OCI-LY1 (cell line): Measurements from ENCODE around the gene RSPH1.

Source experiments
- H2AFZ ChIP-seq: fragments of 200-600 bp; sonication (generic), shearing (Covaris generic); 2 replicates; pipeline ENCODE4 v1.6.0; 2014; ENCODE audit warnings: antibody characterized with exemption, mild to moderate bottlenecking, low read length
- H3F3A ChIP-seq: fragments of 200-600 bp; sonication (generic), shearing (Covaris generic); 2 replicates; pipeline ENCODE4 v1.6.0; 2014; ENCODE audit warnings: mild to moderate bottlenecking, antibody characterized with exemption, low read length, moderate library complexity; ENCODE audit not compliant: insufficient read depth
- H3K27ac ChIP-seq: fragments of 200-600 bp; sonication (generic); 2 replicates; pipeline ENCODE4 v1.5.1; 2014; ENCODE audit warnings: low read length, mixed run types, mild to moderate bottlenecking, low read depth; ENCODE audit not compliant: poor library complexity, severe bottlenecking
- H3K27me3 ChIP-seq: fragments of 200-600 bp; sonication (generic); 2 replicates; pipeline ENCODE4 v1.6.0; 2014; ENCODE audit warnings: antibody characterized with exemption, mild to moderate bottlenecking, low read length, moderate library complexity; ENCODE audit not compliant: insufficient read depth
- H3K36me3 ChIP-seq: fragments of 200-600 bp; sonication (generic); 2 replicates; pipeline ENCODE4 v1.6.1; 2014; ENCODE audit warnings: mild to moderate bottlenecking, antibody characterized with exemption, low read length, moderate library complexity, mixed read lengths; ENCODE audit not compliant: insufficient read depth
- H3K4me1 ChIP-seq: fragments of 200-600 bp; sonication (generic); 2 replicates; pipeline ENCODE4 v1.5.1; 2014; ENCODE audit warnings: mild to moderate bottlenecking, low read length, moderate library complexity; ENCODE audit not compliant: insufficient read depth, severe bottlenecking
- H3K4me2 ChIP-seq: fragments of 200-600 bp; sonication (generic), shearing (Covaris generic); 2 replicates; pipeline ENCODE4 v1.6.1; 2014; ENCODE audit warnings: low read length
- H3K4me3 ChIP-seq: fragments of 200-600 bp; sonication (generic); 2 replicates; pipeline ENCODE4 v1.5.1; 2014; ENCODE audit warnings: low read length, low read depth, mild to moderate bottlenecking, mixed read lengths; ENCODE audit not compliant: poor library complexity, severe bottlenecking
- H3K79me2 ChIP-seq: fragments of 200-600 bp; shearing (Covaris generic); 2 replicates; pipeline ENCODE4 v1.6.1; 2016; ENCODE audit warnings: mixed run types, low read length, mixed read lengths; ENCODE audit not compliant: insufficient read depth
- H3K9ac ChIP-seq: fragments of 200-600 bp; sonication (generic), shearing (Covaris generic); 2 replicates; pipeline ENCODE4 v1.6.1; 2014; ENCODE audit warnings: mild to moderate bottlenecking, low read length, mixed read lengths
- H3K9me2 ChIP-seq: fragments of 200-600 bp; sonication (generic), shearing (Covaris generic); 2 replicates; pipeline ENCODE4 v1.6.1; 2014; ENCODE audit warnings: low read depth, mild to moderate bottlenecking, low read length, mixed read lengths
- H3K9me3 ChIP-seq: fragments of 200-600 bp; shearing (Covaris generic); 2 replicates; pipeline ENCODE4 v1.6.1; 2014; ENCODE audit warnings: low read length, mixed read lengths
- H4K20me1 ChIP-seq: fragments of 200-600 bp; sonication (generic), shearing (Covaris generic); 2 replicates; pipeline ENCODE4 v1.6.0; 2016; ENCODE audit warnings: mild to moderate bottlenecking, low read length; ENCODE audit not compliant: insufficient read depth
- CTCF ChIP-seq: fragments of 200-600 bp; sonication (generic), shearing (Covaris generic); IDR thresholded peaks from 2 replicates; pipeline ENCODE4 v1.5.1; 2017; ENCODE audit warnings: mild to moderate bottlenecking, antibody characterized with exemption, low read length, moderate library complexity, mixed read lengths
- EZH2 ChIP-seq: fragments of 200-600 bp; sonication (generic), shearing (Covaris generic); IDR thresholded peaks from 2 replicates; pipeline ENCODE4 v1.8.0; 2017; ENCODE audit warnings: borderline replicate concordance, mixed run types, mild to moderate bottlenecking, antibody characterized with exemption, low read length, moderate library complexity, mixed read lengths

Gene RSPH1

GRCh38 chr21:42544544-42544943, 48.5 kb upstream of the RSPH1 start:
- Histone ChIP-seq H3K27ac (no peak overlapping the region), H3K4me2 (no peak overlapping the region), H4K20me1 (no peaks in the 10 kb centered on the region), H3F3A (no peaks in the 10 kb centered on the region), H3K4me1 (peaks cover 11% of the 10 kb centered on the region), H3K9me2 (no peaks in the 10 kb centered on the region), H3K79me2 (no peaks in the 10 kb centered on the region), H2AFZ (no peak overlapping the region), H3K9ac (no peak overlapping the region), H3K27me3 (no peaks in the 10 kb centered on the region), H3K36me3 (peaks cover 43% of the 10 kb centered on the region), H3K9me3 (no peaks in the 10 kb centered on the region), H3K4me3 (no peak overlapping the region)
- no peak for TF ChIP-seq CTCF

GRCh38 chr21:42543106-42543847, 47.3 kb upstream of the RSPH1 start:
- Histone ChIP-seq H3K9me2 (no peaks in the 10 kb centered on the region), H3K9me3 (no peaks in the 10 kb centered on the region), H3K4me1 (peaks cover 19% of the 10 kb centered on the region), H3K4me2 (no peak overlapping the region), H3K4me3 (no peak overlapping the region), H4K20me1 (no peaks in the 10 kb centered on the region), H2AFZ (no peak overlapping the region), H3K79me2 (no peaks in the 10 kb centered on the region), H3F3A (no peaks in the 10 kb centered on the region), H3K27ac (no peak overlapping the region), H3K36me3 (peaks cover 30% of the 10 kb centered on the region), H3K27me3 (no peaks in the 10 kb centered on the region), H3K9ac (no peak overlapping the region)
- TF ChIP-seq EZH2 (no peak), CTCF (no peak)

GRCh38 chr21:42542596-42542995, 46.6 kb upstream of the RSPH1 start:
- peaks cover 26% of the 10 kb centered on the region for H3K4me1 ChIP-seq
- TF ChIP-seq CTCF (no peak), EZH2 (no peak)
- no peaks in the 10 kb centered on the region for H4K20me1 ChIP-seq
- no peaks in the 10 kb centered on the region for H3K27me3 ChIP-seq
- no peaks in the 10 kb centered on the region for H3F3A ChIP-seq
- no peak overlapping the region for H3K4me2 ChIP-seq
- no peaks in the 10 kb centered on the region for H3K9me2 ChIP-seq
- peaks cover 23% of the 10 kb centered on the region; the same call in 1 of the 2 replicates for H3K36me3 ChIP-seq
- no peak overlapping the region for H3K27ac ChIP-seq
- H3K79me2 ChIP-seq: no peaks in the 10 kb centered on the region
- no peaks in the 10 kb centered on the region for H3K9me3 ChIP-seq
- H3K9ac ChIP-seq: no peak overlapping the region
- no peak overlapping the region for H3K4me3 ChIP-seq
- H2AFZ ChIP-seq: no peak overlapping the region
